GM18517 (cell line): ENCODE results near the gene PPBP.
"Not testable (repeated sequence)": the region's sequence is repeated elsewhere in the genome, so short reads cannot be mapped to it uniquely, and the experiment has no call there.

Source experiments
- ATAC-seq: cut with Tn5 transposase; IDR thresholded peaks from one replicate; pipeline ENCODE4 v1.9.1; 2021; ENCODE audit warnings: mild to moderate bottlenecking, moderate library complexity; ENCODE audit not compliant: unreplicated experiment

PPBP gene

GRCh38 chr4:73998040-73999011, 10.3 kb upstream of the PPBP start, which contains the start of gene CXCL5:
TSS of gene CXCL5 (minus strand) at chr4:73998677. CDS start at chr4:73998581, 96 bp downstream.
- no peak for ATAC-seq

DNA sequence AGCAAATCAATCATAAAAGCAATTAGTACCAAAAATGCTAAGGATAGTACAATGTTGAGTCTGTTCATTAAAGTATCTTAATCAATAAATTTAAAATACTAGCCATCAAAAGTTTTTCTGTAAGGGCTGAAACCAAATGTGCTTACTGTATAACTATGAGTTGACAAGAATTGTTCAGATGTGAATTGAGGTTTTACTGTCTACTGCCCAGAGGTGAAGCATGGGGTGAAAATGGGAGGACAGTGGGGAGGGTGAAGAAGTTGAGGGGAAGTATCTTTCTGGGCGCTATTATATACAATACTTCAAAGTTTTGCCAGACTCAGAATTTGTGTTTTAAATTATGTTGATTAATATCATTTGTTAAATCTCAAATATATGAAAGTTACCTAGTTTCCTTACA, 4.1 kb upstream of the PPBP start:
- ATAC-seq, result no peak

DNA sequence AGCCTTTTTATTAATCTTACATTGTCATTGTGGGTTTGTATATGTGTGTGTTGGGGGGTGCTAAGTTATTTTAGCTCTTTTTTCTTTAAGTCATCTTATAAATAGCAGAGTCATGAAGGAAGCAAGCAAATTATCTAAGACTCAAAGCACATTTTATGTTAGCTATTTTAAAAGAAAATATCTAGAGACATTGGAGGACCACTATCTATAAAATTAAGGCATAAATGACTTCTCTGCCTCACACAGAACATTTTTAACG, 3.7 kb upstream of the PPBP start:
- no peak for ATAC-seq

DNA sequence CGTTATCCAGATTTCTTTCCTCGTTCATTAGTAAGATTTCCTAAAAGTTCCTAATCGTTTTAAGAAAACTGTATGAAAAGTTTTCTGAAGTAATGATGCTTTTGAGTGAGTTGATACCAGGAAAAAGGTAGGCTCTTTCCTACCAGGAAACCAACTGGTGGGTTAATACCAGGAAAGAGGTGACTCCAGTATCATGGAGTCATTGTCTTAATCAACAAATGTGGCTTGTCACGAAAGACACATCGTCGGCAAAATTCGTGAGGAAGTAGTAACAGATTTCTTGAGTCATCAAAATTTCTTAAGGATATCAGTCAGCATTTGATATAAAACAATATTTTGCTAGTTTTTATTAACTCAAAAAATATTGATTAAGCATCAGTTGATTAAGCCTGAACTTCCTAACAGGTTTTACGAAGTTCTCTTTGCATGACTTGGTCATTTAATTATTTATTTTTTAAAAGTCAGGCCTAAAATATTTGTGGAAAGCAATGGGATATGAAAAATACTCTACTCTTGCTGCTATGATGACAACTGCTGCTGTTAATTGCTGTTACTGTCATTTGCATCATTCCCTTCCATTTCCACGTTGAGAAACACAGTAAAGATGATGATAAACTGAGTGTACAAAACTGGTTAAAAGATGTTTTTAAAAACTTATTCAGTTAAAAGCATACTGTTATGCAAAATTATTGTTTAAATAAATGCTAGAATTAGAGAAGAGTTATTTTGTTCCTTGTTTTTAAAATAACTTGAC, 3.2 kb upstream of the PPBP start:
- no peak for ATAC-seq

- no peak for ATAC-seq
Observed at GRCh38 chr4:73989928-73990327, 1.9 kb upstream of the PPBP start.

DNA sequence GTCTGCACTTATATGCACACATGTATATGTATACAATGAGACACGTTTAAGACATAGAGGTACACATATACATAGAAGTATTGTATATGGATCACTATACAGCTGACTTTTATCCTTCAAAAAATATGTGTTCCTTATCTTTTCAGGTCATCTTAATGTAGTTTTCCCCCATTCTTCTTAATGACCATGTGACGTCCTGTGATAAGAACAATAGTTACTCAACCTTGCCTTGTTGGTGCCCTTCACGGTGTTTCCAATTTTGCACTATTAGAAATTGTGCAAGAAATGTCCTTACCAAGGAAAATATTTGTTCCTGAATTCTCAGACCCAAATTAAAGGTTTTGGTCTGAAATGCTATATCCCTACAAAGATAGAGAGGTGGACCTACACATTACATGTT, 1.0 kb upstream of the PPBP start:
- ATAC-seq, result no peak

DNA sequence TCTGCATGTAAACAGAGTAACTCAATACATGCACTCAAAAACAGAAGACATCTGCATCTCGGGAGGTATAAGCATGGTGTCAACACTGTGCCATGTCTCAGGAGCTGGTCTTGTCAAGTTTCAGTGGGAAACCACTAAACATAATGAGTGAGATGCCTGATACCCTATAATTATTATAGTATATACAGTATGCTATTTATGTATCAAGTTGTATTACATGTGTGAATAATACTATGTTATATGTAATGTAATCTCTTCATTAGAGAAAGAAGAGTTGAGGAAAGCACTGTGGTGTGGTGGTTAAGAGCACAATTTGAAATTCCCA, 2.5 kb downstream of the PPBP start:
- no peak for ATAC-seq

DNA sequence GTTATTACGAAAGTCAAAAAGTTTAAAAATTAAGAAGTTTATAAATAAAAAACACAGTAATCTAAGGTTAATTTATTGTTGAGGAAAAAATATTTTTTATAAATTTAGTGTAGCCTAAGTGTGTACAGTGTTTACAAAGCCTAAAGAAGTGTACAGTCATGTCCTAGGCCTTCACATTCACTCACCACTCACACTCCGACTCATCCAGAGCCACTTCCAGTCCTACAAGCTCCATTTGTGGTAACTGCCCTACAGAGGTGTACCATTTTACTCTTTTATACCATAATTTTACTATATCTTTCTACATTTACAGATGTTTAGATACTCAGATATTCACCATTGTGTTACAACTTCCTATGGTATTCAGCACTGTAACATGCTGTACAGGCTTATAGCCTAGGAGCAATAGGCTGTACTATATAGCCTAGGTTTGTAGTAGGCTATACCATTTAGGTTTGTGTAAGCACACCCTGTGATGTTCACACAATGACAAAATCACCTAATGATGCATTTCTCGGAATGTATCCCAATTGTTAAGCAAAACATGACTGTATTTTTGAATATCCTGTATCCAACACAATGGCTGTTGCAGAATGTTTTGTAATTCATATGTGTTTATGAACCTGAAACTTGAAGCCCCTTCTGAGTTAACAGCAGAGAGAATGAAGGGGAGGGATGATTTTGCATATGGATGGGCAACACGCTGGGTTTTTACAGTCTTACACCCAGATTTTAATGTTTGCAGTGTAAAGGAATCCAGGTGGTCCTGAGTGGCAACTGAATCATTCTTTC, 3.1 kb downstream of the PPBP start:
- ATAC-seq, result no peak

GRCh38 chr4:73981175-73981574, 6.8 kb downstream of the PPBP start:
- ATAC-seq, result not testable (repeated sequence)

GRCh38 chr4:73979407-73979957, 8.5 kb downstream of the PPBP start:
- ATAC-seq, result no peak

- no peak for ATAC-seq
Observed at GRCh38 chr4:73978886-73979285, 9.1 kb downstream of the PPBP start.

GRCh38 chr4:73976716-73977115, 11.3 kb downstream of the PPBP start:
- no peak for ATAC-seq

- no peak for ATAC-seq
Observed at GRCh38 chr4:73976217-73976616, 11.8 kb downstream of the PPBP start.

- ATAC-seq, result no peak
Observed at GRCh38 chr4:73974352-73974751, 13.6 kb downstream of the PPBP start.

DNA sequence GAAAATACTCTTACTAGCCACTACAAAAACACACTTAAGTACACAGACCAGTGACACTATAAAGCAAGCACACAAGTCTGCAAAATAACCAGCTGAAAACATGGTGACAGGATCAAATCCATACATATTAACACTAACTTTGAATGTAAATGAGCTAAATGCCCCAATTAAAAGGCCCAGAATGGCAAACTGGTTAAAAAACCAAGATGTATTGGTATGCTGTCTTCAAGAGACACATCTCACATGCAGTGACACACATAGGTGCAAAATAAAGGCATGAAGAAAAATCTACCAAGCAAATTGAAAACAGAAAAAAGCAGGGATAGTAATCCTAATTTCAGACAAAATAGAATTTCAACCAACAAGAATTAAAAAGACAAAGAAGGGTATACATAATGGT, 17.0 kb downstream of the PPBP start:
- ATAC-seq, result no peak

GRCh38 chr4:73970011-73970410, 18.0 kb downstream of the PPBP start:
- no peak for ATAC-seq

DNA sequence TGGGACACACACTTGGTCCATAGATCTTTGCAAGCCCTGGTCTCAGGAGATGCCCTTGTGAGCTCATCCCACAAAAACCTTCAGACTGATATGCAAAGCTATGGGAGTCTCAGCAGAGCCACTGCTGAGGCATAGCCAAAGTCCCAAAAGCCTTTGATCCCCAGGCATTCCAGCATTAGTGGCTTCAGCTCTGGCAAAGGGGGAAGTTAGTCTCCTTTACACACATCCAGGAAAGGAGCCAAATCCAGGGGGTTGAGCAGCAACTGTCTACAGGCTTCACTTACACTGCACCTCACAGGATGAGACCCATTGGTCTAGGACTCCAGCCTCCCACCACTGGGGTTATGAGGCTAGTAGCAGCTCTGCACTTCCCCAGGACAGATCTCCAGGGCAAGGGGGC, 20.1 kb downstream of the PPBP start:
- ATAC-seq, result no peak

GRCh38 chr4:73964862-73965611, 23.0 kb downstream of the PPBP start:
- ATAC-seq, result no peak

DNA sequence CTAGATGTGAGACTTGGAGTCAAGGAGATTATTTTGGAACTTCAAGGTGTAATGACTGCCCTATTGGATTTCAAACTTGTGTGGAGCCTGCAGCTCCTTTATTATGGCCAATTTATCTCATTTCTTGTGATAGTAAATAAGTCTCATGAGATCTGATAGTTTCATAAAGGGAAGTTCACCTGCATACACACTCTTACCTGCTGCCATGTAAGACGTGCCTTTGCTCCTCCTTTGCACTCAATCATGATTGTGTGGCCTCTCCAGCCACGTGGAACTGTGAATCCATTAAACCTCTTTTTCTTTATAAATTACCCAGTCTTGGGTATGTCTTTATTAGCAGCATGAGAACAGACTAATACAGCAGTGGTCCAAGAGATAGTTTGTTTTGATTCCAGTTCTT, 25.3 kb downstream of the PPBP start:
- no peak for ATAC-seq

DNA sequence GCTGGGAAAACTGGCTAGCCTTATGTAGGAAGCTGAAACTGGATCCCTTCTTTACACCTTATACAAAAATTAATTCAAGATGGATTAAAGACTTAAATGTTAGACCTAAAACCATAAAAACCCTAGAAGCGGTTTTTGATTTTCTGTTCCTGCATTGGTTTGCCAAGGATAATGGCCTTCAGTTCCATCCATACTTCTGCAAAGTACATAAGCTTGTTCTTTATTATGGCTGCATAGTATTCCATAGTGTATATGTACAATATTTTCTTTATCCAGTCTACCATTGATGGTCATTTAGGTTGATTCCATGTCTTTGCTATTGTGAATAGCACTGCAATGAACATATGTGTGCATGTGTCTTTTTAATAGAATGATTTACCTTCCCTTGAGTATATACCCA, 28.9 kb downstream of the PPBP start:
- ATAC-seq, result not testable (repeated sequence)

- ATAC-seq, result no peak
Observed at GRCh38 chr4:73952352-73952751, 35.6 kb downstream of the PPBP start.
